ENCODE results near the gene ZNF445.
"Not testable (repeated sequence)": the region's sequence is repeated elsewhere in the genome, so short reads cannot be mapped to it uniquely, and the experiment has no call there.

Gene ZNF445

GRCh38 chr3:44476181-44476611, 1.3 kb downstream of the ZNF445 start:
- no peak for DNase-seq (ENCODE audit: low spot score)

GRCh38 chr3:44474886-44475285, 2.6 kb downstream of the ZNF445 start:
- DNase-seq (ENCODE audit: low spot score), result not testable (repeated sequence)

GRCh38 chr3:44470430-44470829, 7.0 kb downstream of the ZNF445 start:
- DNase-seq (ENCODE audit: low spot score), result no peak

GRCh38 chr3:44469914-44470313, 7.6 kb downstream of the ZNF445 start:
- DNase-seq (ENCODE audit: low spot score), result no peak

GRCh38 chr3:44468572-44469520, 8.6 kb downstream of the ZNF445 start:
- DNase-seq (ENCODE audit: low spot score), result no peak

- not testable (repeated sequence) for DNase-seq (ENCODE audit: low spot score)
These were observed 9.4 kb downstream of the ZNF445 start for GRCh38 chr3:44468099-44468537.

GRCh38 chr3:44467241-44467640, 10.2 kb downstream of the ZNF445 start:
- DNase-seq (ENCODE audit: low spot score), result no peak

- DNase-seq (ENCODE audit: low spot score), result not testable (repeated sequence)
These were observed 12.6 kb downstream of the ZNF445 start for GRCh38 chr3:44464920-44465319.

GRCh38 chr3:44464509-44464908, 13.0 kb downstream of the ZNF445 start:
- no peak for DNase-seq (ENCODE audit: low spot score)

- DNase-seq (ENCODE audit: low spot score), result not testable (repeated sequence)
These were observed 17.4 kb downstream of the ZNF445 start for GRCh38 chr3:44460050-44460449.

- DNase-seq (ENCODE audit: low spot score), result no peak
These were observed 22.2 kb downstream of the ZNF445 start for GRCh38 chr3:44455318-44455717.

GRCh38 chr3:44454258-44454657, 23.2 kb downstream of the ZNF445 start:
- no peak for DNase-seq (ENCODE audit: low spot score)

GRCh38 chr3:44451441-44451840, 26.0 kb downstream of the ZNF445 start:
- no peak for DNase-seq (ENCODE audit: low spot score)

GRCh38 chr3:44446929-44447328, 30.5 kb downstream of the ZNF445 start:
- DNase-seq (ENCODE audit: low spot score), result no peak

GRCh38 chr3:44445786-44446185, 31.7 kb downstream of the ZNF445 start:
- DNase-seq (ENCODE audit: low spot score), result no peak

GRCh38 chr3:44444896-44445691, 32.4 kb downstream of the ZNF445 start:
- no peak for DNase-seq (ENCODE audit: low spot score)

GRCh38 chr3:44444437-44444836, 33.0 kb downstream of the ZNF445 start:
- no peak for DNase-seq (ENCODE audit: low spot score)

GRCh38 chr3:44442596-44443309, 34.7 kb downstream of the ZNF445 start:
- DNase-seq (ENCODE audit: low spot score), result no peak

- no peak for DNase-seq (ENCODE audit: low spot score)
These were observed 37.8 kb downstream of the ZNF445 start for GRCh38 chr3:44439499-44440295.

- no peak for DNase-seq (ENCODE audit: low spot score)
These were observed 39.7 kb downstream of the ZNF445 start for GRCh38 chr3:44437800-44438199.

GRCh38 chr3:44436181-44436580, 41.3 kb downstream of the ZNF445 start:
- no peak for DNase-seq (ENCODE audit: low spot score)
